ENCODE results near the gene ZNF570.

Gene ZNF570

DNA sequence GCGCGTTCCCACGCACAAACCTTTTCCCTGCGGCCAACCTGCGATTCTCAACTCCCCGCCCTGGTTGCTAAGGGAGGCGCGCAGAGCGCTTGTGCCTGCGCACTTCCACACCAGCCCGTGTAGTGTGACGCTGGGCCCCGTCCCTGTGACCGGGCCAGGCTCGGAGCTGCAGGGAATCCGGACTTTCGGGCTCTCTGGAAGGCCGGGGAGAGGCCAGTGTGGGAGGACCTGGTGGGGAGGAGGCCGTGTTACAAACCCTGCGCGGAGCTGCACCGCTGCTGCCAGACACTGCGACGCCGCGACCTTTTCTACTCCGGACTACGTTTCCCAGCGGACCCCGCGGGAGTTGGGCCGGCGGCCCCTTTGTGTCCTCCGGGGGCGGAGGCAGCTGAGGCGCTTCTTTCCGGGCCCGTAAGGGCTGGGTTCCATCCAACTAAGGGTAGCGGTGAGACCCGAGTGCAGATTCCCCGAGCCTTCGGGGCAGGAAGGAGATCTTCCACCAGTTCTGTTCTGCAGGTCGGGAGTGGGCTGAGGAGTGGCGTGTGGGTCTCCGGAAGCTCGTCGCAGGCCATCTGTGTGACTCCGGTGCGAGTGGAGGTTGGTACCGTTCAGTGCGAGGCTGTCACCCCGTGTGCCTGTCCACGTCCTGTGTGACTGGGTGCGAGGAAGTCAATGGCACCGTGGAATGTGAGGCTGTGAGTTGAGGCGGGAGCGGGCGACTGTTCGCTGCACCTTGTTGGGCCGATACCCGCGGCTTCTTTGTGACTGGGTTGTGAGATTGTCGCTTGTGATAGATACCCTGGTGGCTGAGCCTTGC, at the start of gene ZNF570:
Gene ZNF570 (plus strand): TSS at position 396 of the 817 bp plus-strand sequence. CDS start 999 bp downstream, outside the sequence.
- TF ChIP-seq, protein P1, sequence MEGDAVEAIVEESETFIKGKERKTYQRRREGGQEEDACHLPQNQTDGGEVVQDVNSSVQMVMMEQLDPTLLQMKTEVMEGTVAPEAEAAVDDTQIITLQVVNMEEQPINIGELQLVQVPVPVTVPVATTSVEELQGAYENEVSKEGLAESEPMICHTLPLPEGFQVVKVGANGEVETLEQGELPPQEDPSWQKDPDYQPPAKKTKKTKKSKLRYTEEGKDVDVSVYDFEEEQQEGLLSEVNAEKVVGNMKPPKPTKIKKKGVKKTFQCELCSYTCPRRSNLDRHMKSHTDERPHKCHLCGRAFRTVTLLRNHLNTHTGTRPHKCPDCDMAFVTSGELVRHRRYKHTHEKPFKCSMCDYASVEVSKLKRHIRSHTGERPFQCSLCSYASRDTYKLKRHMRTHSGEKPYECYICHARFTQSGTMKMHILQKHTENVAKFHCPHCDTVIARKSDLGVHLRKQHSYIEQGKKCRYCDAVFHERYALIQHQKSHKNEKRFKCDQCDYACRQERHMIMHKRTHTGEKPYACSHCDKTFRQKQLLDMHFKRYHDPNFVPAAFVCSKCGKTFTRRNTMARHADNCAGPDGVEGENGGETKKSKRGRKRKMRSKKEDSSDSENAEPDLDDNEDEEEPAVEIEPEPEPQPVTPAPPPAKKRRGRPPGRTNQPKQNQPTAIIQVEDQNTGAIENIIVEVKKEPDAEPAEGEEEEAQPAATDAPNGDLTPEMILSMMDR (IDR thresholded peaks at IDR 0.05; ENCODE audit: low read depth, low read length, missing control alignments), result no peak
- peak within 1 kb of the TSS; percentile 79 for H3K4me3 ChIP-seq (replicated peaks; ENCODE audit: low read depth, low read length)
- DNase-seq (ENCODE audit: extremely low read depth, low read depth), result peak; percentile 45

GRCh38 chr19:37452500-37453245, 16.5 kb upstream of the ZNF570 start:
- H3K4me3 ChIP-seq (replicated peaks; ENCODE audit: low read depth, low read length), result no peak overlapping the region
- TF ChIP-seq, protein P1 (IDR thresholded peaks at IDR 0.05; ENCODE audit: low read depth, low read length, missing control alignments), result no peak
- DNase-seq (ENCODE audit: extremely low read depth, low read depth), result no peak

DNA sequence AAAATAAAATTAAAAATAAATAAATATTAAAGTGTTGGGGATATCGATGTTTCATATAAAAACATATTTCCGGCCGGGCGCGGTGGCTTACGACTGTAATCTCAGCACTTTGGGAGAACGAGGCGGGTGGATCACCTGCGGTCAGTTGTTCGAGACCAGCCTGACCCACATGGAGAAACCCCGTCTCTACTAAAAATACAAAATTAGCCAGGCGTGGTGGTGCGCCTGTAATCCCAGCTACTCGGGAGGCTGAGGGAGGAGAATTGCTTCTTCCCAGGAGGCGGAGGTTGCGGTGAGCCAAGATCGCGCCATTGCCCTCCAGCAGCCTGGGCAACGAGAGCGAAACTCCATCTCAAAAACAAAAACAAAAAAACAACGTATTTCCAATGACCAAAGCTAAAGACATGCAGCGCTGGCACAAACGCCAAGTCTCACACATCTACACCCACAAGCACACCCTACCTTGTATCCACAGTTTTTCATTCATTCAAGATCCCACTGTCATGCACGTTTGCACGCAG, 2.8 kb upstream of the ZNF570 start:
- TF ChIP-seq, protein P1 (IDR thresholded peaks at IDR 0.05; ENCODE audit: low read depth, low read length, missing control alignments), result no peak

DNA sequence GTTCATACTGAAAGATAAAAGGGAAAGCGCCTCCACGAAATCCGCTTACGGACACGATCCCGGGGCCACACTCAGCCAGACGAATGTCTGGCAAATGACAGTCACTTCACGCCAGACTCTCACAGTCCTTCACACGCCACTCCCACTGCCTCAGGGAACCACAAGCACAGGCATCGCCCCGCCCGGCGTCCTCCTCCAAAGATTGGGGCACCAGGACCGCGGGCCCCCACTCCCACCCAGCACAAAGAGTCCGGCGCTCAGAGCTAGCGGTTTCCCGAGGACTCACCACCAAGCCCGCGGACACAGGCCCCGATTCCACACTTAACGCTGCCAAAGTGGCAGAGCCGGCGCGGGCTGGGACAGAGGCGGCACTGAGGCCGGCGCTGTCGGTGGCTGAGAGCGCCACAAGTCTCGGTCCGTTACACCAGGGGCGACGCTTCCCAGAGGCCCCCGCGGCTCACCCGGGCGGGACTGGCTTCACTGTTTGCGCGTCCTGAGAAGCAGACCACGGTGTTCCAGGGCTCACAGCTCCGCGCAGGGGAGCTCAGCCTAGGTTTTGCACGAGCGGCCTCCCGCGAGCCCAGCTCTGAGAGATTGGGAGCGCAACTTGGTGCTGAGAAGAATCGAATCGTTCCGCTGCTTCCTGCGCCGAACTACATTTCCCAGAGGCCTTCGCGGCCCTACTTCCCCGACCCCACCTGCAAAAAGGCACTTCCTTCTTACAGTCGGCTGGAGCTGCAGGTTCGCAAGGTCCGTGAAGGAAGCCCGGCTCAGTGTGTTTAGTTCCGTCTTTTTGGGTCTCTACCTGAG, 2.2 kb upstream of the ZNF570 start, which contains the start of gene ZNF569:
Gene ZNF569 (minus strand): TSS at position 647 of the 810 bp plus-strand sequence. CDS start 22,523 bp downstream, outside the sequence.
- TF ChIP-seq, protein P1 (IDR thresholded peaks at IDR 0.05; ENCODE audit: low read depth, low read length, missing control alignments), result no peak
- H3K4me3 ChIP-seq (replicated peaks; ENCODE audit: low read depth, low read length), result peak within 1 kb of the TSS; percentile 83
- peak; percentile 84 for DNase-seq (ENCODE audit: extremely low read depth, low read depth)

More for the DNA sequence above, 2.8 kb upstream of the ZNF570 start:
- peak overlapping the region; percentile 83 for H3K4me3 ChIP-seq (replicated peaks; ENCODE audit: low read depth, low read length)
- DNase-seq (ENCODE audit: extremely low read depth, low read depth), result no peak

DNA sequence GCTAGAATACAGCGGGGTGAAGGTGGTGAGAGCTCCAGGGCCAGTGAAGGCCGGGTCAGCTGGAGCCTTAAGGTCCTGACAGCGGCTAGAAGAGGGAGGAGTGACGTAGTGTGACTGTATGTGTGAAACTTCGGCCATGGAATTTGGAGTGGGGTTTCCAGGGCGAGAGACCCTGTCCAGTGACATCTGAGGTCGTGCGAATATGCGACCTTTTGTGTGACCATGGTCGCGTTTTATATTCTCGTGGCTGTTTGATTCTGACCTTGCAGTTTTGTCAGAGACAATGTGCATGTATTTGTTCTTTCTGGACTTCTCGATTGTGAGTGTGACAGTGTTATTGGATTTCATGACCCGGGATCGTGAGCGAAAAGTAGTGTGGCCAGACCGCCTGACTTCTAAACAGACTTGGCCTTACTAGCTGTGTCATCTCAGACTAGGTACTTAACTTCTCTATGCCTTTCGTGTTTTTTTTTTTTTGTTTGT, 1.5 kb upstream of the ZNF570 start:
- TF ChIP-seq, protein P1 (IDR thresholded peaks at IDR 0.05; ENCODE audit: low read depth, low read length, missing control alignments), result no peak
- H3K4me3 ChIP-seq (replicated peaks; ENCODE audit: low read depth, low read length), result peak overlapping the region; percentile 83
- no peak for DNase-seq (ENCODE audit: extremely low read depth, low read depth)

GRCh38 chr19:37470216-37470615, 1.1 kb downstream of the ZNF570 start:
- no peak for DNase-seq (ENCODE audit: extremely low read depth, low read depth)
- H3K4me3 ChIP-seq (replicated peaks; ENCODE audit: low read depth, low read length), result peak overlapping the region; percentile 79
- TF ChIP-seq, protein P1 (IDR thresholded peaks at IDR 0.05; ENCODE audit: low read depth, low read length, missing control alignments), result no peak
